NCI-H2171 (cell line): ENCODE results near the gene MORN2.

ENCODE experiments used
- DNase-seq: peaks from one replicate; lab custom pipeline; 2025; lab: John Stamatoyannopoulos, UW

Gene MORN2

DNA sequence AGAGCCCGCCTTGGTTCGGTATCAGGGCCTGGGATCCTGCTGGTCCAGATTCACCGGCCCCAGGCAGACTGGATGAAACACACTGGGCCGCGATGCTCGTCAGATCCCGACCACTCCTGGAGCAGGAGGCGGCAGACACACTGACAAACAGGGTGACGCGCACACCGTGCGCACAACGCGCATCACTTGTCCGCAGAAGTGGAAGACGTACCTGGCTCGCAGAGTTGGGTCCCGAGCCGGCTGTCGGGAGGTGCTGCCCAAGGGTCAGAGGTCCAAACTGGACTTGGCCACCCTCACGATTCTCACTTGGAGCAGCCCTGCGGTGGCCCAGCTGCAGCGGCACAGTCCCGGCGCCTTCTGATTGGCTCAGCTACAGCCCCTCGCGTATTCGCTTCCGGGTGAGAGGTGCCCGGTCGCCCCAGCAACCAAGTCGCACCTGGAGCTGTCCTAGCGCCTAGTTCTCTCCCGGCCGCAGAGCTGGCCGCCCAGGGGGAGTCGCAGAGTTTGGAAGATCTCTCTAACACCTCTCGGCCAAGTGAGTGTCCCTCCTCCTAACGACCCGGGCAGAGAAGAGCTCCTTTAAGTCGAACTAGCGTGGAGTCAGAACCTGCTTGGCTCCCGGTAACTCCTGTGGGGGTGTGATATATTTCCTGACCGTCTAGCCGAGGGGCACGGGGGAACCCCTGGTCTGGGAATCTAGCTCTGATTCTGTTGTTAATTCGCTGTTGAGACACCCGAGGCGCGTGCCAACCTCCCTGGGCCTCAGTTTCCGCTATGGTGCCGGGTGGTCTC is at the start of gene MORN2, which contains the start of gene DHX57:
Gene MORN2, plus strand, starts transcription at position 401 of the 792 bp plus-strand sequence.
Gene DHX57, minus strand, starts transcription at position 359 of the 792 bp plus-strand sequence. CDS start 7,529 bp downstream, outside the sequence.
- DNase-seq = peak; percentile 58

DNA sequence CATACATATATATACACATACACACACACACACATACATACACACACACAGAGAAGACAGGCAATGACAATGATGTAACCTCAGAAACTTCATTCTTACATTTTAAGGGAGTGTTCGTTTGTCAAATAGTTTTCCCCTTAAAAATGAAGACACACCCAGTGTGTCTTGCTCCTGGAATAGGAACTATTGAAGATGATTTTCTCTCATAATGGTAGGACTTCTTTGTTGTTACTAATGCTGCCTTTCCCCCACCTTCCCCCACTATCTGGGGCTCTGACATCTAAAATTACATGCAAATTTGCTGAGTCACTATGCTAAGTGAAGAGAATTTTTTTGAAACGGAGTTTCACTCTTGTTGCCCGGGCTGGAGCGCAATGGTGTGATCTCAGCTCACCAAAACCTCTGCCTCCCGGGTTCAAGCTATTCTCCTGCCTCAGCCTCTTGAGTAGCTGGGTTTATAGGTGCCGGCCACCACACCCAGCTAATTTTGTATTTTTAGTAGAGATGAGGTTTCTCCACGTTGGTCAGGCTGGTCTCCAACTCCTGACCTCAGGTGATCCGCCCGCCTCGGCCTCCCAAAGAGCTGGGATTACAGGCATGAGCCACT is 48.1 kb upstream of the MORN2 start:
- peak; percentile 7 for DNase-seq

DNA sequence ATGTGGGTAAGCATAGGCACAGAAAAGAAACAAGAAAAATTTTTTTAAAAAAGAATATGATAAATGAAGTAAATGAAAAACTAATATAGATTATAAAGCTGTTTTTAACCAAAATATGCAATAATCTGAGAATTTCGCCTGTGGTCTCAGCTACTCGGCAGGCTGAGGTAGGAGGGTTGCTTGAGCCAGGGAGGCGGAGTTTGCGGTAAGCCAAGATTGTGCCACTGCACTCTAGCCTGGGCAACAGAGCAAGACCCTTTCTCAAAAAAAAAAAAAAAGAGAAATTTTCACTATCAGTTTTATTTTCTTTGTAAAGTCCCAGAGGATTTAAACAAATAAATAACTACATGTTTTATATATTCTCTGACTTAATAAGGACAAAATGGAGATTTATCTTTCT is 47.3 kb upstream of the MORN2 start:
- DNase-seq = no peak

DNA sequence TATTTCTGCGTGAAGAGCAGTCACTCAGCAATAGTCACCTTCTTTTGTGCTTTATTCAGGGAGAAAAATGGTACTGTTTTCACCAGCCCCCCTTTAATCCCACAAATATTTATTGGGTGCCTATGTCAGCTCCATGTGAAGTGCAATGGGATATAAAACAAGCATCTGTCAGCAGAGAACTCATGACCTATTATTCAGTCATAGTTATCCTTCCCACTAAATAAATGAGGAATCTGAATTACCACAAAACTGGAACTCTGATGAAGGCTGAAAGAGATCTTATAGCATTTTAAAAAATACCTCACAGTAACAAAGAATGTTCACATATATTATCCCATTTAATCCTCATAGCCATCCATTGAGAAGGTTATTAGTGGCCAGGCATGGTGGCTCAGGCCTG is 45.8 kb upstream of the MORN2 start:
- no peak for DNase-seq

DNA sequence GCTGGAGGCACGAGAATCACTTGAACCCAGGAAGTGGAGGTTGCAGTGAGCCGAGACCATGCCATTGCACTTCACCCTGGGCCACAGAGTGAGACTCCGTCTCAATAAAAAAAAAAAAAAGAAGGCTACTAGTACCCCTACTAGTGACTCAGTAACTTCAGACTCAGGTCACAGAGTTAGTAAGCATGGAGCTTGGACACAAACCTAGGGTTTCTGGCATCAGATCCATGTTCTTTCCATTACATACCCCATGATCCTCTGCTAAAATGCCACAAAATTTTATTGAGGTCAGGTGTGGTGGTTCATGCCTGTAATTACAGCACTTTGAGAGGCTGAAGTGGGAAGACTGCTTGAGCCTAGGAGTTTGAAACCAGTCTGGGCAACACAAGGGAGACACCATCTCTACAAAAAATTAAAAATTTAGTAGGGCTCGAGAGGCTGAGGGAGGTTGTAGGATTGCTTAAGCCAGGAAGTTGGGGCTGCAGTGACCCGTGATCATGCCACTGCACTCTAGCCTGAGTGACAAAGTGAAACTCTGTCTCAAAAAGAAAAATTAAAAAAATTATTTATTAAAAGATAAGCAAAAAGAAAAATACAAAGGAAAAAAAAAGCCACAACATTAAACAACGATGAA is 45.1 kb upstream of the MORN2 start:
- DNase-seq = no peak

DNA sequence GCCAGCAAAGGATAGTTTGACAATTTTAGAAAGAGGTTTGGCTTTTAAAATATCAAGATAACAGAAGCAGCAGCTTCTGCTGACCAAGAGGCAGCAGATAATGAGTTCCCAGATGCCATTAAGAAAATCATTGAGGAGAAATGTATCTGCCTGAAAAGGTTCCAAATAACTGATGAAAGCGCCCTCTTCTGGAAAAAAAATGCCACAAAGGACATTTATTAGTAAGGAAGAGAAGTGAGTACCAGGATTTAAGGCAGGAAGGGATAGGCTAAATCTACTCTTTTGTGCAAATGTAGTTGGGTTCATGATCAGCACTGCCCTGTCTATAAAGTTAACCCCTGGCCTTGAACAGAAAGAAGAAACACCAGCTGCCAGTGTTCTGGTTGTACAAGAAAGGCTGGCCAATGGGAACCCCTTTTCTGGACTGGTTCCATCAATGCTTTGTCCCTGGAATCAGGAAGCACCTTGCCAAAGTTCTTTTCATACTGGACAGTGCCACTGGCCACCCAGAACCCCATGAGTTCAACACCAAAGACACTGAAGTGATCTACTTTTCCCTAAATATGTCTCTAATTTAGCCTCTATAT is 40.7 kb upstream of the MORN2 start:
- no peak for DNase-seq

DNA sequence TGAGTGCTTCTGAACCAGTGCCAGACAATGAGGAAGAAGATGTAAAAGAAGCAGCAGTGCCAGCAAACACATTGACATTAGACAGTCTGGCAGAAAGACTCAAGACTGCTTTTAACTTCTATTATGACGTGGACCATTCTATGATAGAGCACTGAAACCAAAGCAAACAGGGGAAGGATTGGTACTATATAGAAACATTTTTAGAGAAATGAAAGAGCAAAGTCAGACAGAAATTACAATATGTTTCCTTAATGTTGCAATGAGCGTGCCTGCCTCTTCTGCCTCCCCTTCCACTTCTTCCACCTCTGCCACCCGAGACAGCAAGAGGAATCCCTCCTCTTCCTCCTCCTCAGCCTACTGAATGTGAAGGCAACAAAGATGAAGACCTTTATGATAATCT is 39.8 kb upstream of the MORN2 start:
- no peak for DNase-seq

DNA sequence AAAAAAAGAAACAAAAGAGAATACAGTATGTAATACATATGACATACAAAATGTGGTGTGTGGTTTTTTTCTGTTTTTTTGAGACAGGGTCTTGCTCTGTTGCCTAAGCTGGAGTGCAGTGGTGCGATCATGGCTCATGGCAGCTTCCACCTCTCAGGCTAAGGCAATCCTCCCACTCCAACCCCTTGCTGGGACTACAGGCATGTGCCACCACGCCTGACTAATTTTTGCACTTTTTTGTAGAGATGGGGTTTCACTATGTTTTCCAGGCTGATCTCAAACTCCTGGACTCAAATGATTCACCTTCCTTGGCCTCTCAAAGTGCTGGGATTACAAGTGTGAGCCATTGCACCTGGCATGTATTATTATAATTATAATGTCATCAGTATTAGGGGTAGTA is 39.0 kb upstream of the MORN2 start:
- DNase-seq = no peak

DNA sequence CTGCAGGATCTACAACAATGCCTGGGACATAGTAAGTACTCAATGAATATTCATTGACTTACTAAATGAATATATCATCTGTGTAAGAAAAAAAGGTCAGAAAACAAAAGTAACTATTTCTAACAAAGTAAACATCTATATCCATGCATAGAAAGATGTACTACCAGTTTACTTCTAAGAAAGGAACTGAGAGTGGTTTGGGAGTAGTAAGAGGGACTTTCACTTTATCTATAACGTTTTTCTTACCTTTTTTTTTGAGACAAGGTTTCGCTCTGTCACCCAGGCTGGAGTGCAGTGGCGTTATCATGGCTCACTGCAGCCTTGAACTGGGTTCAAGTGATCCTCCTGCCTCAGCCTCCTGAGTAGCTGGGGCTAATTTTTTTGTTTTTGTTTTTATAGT is 25.7 kb upstream of the MORN2 start:
- no peak for DNase-seq

DNA sequence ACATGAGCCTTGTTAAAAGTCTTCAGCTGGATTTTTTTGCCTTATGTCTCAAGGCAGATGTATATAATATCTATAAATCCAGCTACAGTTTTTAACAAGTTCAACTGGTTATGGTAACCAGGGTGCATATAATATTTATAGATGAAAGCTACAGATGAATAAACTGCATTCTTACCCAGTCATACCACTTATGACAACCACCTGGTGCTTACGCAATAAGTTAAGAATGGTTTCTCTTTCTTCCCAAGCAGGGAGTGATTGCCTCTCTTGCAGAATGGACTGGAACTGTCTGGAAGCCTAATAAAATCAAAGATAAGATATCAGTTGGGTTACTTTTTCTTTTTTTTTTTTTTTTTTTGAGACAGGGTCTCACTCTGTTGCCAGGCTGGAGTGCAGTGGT is 19.6 kb upstream of the MORN2 start:
- no peak for DNase-seq

DNA sequence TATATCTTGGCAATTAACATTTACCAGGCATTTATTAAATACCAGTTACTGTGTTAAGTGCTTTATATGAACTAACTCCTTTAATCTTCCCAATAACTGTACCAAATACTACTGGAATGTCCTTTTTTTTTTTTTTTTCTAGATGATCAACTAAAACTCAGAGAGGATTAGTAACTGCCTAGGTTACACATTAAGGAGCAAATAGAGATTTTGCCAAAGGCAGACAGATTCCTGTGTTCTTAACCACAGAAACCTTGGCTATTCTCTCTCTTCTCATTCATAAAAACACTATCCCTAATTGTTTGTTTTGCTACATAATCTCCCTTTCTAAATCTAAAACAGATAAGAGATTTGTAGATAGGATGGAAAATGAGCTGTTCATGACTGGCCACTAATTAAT is 13.3 kb upstream of the MORN2 start:
- DNase-seq = no peak

DNA sequence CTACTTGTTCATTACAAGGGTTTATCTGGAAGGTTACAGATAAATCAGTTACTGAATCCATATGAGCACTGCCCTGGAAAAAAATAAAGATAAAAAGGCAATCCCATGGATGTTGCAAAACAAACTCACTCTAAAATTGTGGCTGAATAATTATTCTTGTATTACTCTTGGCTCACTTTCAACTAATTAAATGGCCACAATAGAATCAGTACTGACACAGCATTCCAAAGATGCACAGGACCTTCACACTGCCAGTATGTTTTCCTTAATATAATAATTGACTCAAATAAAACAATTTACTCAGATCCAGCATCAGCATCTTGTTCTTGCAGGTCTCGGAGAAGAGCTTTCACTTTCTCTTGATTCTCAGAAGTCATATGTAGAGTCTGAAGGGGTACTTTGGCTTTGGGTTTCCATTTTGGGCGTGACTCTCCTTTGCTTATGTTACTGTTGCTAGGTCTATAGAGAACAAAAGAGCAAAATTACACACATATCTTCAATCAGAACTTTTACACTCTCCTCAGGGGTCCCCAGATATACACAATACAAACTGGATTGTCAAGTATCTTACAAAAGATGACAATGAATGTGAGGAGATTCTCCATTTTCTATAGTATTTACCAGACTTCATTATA is 12.6 kb upstream of the MORN2 start:
- DNase-seq = no peak

DNA sequence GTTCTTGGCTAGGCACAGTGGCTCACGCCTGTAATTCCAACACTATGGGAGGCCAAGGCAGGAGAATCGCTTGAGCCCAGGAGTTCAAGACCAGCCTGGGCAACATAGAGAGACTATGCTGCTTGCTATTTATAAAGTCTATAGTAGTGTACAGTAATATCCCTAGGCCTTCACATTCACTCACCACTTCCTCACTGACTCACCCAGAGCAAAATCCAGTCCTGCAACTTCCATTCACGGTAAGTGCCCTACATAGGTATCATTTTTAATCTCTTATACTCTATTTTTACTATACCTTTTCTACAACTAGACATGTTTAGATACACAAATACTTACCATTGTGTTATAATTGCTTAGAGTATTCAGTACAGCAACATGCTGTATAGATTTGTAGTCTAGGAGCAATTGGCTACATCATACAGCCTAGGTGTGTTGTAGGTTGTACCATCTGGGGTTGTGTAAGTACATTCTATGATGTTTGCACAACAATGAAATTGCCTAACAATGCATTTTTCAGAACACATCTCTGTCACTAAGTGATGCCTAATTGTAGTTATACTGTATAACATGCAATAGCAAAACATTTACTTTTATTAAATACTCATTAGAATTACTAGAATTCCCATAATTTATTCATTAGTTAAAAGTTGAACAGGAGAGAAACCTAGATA is 8.9 kb upstream of the MORN2 start:
- no peak for DNase-seq

DNA sequence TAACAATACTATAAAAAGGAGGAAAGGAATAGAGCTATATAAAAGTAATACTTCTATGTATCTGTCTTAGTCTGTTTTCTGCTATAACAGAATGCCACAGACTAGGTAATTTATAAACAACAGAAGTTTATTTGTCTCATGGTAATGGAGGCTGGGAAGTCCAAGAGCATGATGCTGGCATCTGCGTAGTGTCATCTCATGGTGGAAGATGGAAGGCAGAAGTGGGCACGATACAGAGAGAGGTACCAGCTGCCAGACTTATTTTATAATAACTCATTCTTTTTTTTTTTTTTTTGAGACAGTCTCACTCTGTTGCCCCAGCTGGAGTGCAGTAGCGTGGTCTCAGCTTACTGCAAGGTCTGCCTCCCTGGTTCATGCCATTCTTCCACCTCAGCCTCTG is 4.3 kb upstream of the MORN2 start:
- DNase-seq = no peak

DNA sequence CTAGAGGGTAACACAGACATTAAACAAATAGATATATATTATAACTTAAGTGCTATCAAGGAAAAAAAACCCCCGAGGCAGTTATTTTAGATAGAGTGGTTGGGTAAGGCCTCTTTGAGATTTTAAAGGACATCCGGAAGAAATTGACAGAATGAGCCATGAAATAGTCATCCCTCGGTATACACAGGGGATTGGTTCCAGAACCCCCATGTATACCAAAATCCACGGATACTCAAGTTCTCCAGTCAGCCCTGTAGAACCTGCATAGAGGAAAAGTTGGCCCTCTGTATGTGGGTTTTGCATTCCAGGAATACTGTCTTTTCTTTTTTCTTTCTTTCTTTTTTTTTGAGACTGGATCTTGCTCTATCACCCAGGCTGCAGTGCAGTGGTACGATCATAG is 2.0 kb upstream of the MORN2 start:
- no peak for DNase-seq

DNA sequence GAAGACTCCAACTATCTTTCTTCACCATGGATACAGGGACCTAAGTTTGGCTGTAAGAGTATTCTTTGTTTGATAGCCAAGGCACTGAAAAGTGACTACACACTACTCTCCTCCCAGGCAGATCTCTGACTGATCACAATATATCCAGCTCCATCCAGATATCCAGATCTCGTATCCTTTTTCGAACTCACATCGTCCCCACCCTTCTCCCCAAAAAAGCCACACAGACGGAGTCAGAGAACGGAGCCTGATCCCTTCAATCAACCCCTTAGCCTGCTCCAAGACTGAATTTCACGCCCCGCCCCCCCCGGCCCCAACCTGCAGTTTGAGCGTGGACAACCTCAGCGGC is 575 bp upstream of the MORN2 start:
- DNase-seq = no peak

DNA sequence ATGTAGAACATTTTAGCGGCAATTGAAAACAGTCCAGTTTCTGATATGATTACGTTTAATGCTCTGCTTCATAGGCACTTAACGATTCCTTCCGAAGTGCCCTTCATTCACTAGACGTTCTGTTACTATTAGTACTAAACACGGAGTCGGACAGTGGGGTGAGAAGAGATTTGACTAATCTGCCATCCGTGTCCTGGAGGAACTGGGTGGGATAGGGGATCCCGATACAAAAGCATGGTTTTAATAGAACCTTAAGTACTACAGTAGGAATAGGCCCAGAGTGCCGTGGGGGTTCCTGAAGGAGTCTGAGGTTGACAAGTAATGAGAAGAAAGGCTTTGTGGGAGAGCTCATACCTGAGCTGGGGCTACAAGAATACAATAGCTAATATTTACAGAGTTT is 631 bp downstream of the MORN2 start:
- no peak for DNase-seq

DNA sequence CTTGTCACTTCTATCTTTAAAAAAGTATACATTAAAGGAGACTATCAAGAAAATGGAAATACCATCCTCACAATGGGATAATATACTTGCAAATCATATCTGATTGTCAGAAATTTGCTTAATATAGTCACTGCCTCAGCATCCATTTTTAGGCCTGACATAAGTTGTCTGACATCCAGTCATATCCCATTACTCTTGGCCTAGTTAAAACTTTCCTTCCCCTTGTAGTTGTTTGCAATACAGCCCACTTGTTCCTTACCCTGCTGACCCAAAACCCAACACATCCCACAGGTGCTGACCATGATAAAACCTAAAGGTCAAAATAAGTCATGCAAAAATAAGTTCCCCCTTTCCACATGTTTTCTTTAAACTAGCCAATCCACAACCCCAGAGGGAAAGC is 10.3 kb downstream of the MORN2 start:
- no peak for DNase-seq

DNA sequence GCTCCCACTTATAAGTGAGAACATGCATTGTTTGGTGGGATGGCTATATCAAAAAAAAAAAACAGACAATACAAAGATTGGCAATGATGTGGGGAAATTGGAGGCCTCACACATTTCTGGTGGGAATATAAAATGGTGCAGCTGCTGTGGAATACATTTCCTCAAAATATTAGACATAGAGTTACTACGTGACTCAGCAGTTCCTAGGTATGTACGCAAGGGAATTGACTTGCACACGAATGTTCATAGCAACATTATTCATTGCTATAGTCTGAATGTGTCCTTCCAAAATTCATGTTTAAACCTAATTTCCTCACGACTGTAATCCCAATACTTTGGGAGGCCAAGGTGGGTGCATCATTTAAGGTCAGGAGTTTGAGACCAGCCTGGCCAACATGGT is 11.6 kb downstream of the MORN2 start:
- DNase-seq = no peak

DNA sequence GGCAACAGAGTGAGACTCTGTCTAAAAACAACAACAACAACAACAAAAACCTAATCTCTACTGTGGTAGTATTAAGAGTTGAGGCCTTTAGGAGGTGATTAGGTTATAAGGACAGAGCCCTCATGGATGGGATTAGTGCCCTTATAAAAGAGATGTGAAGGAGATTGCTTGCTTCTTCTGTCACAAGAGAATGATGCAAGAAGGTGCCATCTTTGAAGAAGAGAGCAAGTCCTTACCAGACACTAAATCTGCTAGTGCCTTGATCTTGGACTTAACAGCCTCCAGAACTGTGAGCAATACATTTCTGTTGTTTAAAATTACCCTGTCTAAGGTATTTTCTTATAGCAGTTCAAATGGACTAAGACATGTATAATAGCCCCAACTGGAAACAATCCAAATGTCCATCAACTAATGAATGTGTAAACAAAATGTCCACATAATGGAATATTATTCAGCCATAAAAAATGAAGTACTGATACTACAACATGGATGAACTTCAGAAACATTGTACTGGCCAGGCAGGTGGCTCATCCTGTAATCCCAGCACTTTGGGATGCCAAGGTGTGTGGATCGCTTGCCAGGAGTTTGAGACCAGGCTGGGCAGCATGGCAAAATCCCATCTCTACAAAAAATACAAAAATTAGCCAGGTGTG is 12.3 kb downstream of the MORN2 start:
- DNase-seq = no peak

DNA sequence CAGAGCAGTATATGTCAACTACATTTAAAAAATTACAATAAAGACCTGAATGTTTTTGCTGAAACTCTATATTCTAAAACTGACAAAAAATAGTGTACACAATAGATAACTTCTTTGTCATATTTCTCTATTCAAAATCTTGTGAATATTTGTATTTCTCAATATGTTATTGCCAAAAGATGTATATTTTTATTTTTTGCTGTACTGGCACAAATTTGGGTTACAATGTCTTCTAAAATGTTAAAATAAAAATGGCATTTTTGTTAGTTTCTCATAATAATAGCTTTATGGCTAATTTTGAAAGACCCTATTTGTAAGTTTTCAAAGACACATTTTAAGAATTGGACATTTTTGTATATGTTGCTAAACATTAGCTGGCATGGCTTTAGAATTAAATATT is 13.3 kb downstream of the MORN2 start:
- no peak for DNase-seq

DNA sequence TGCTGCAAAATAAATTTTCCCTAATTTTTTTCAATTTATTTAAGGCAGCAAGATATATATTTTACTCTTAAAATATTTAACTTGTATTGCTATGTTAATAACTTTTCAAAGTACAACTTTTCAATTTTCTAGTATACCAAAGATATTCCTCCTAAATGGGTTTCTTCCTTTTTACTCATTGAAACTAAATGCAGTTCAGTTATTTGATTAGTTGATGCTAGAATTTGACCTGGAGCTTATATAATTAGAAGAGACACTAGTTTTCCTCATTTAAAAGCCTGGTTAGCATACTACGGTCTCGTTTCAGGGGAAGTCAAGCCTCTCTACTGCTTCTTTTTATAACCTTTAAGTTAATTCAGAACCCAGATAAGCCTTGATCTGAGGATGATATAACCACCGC is 13.8 kb downstream of the MORN2 start, which contains the start of gene ARHGEF33:
Gene ARHGEF33, plus strand, starts transcription at position 301 of the 400 bp plus-strand sequence. CDS start 29,573 bp downstream, outside the sequence.
- DNase-seq = no peak
